ENCODE measurements around the gene CNTN4.

Gene CNTN4

GRCh38 chr3:2783261-2783660 is 684.6 kb downstream of the CNTN4 start:
- no peak overlapping the region for H3K4me3 ChIP-seq (ENCODE audit: low read depth, low read length)
- no peak for TF ChIP-seq CTCF (IDR thresholded peaks at IDR 0.05; ENCODE audit: low read depth, low read length)

GRCh38 chr3:2784627-2785026 is 686.0 kb downstream of the CNTN4 start:
- H3K4me3 ChIP-seq (ENCODE audit: low read depth, low read length): no peak overlapping the region
- no peak for TF ChIP-seq CTCF (IDR thresholded peaks at IDR 0.05; ENCODE audit: low read depth, low read length)

GRCh38 chr3:2790266-2790815 is 691.7 kb downstream of the CNTN4 start:
- no peak for TF ChIP-seq CTCF (IDR thresholded peaks at IDR 0.05; ENCODE audit: low read depth, low read length)
- no peak overlapping the region for H3K4me3 ChIP-seq (ENCODE audit: low read depth, low read length)

- no peak for TF ChIP-seq CTCF (IDR thresholded peaks at IDR 0.05; ENCODE audit: low read depth, low read length)
- H3K4me3 ChIP-seq (ENCODE audit: low read depth, low read length): no peak overlapping the region
Observed at GRCh38 chr3:2792432-2792831, 693.8 kb downstream of the CNTN4 start.

GRCh38 chr3:2793987-2794386 is 695.3 kb downstream of the CNTN4 start:
- no peak for TF ChIP-seq CTCF (IDR thresholded peaks at IDR 0.05; ENCODE audit: low read depth, low read length)

GRCh38 chr3:2802429-2802828 is 703.8 kb downstream of the CNTN4 start:
- H3K4me3 ChIP-seq (ENCODE audit: low read depth, low read length): no peak overlapping the region
- TF ChIP-seq CTCF (IDR thresholded peaks at IDR 0.05; ENCODE audit: low read depth, low read length): no peak

More at GRCh38 chr3:2793987-2794386, 695.3 kb downstream of the CNTN4 start:
- no peak overlapping the region for H3K4me3 ChIP-seq (ENCODE audit: low read depth, low read length)

- no peak for TF ChIP-seq CTCF (IDR thresholded peaks at IDR 0.05; ENCODE audit: low read depth, low read length)
- H3K4me3 ChIP-seq (ENCODE audit: low read depth, low read length): no peak overlapping the region
Observed at GRCh38 chr3:2807514-2807913, 708.8 kb downstream of the CNTN4 start.

Measured in WI38 (cell line).